ENCODE results near the gene FAM83G.

DNA sequence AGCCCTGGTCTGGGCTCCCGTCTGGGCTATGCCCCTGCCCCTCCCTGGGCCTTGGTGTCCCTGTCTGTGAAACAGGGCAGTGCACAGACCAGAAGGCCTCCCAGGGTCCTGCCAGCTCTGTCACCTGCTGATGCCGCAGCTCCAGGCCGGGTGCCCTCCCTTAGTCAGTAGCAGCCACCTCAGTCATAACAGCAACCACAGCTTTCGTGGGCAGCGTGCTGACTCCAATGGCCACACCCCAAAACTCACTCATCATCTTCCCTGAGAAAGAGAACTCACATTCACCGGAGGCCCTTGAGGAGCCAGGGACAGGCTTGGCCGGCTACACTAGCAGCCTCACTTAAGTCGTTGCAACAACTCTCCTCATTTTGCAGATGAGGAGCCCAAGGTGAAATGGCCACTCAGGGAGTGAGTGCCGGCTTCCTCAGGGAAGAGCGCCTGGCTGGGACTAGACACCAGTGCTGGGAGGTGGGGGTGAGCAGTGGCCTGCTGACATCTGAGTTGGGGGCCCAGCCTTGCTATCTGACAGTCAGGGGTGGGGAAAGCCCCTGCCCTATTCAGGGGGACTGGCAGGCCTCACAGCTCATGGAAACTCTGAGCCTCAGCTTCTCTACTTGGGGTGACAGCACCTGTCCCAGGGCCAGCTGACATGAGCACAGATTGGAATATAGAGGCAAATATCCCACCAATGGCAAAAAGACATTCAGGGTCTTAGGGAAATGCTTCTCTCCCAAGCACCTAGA lies 30.0 kb downstream of the FAM83G start:
- TF ChIP-seq, protein P1, sequence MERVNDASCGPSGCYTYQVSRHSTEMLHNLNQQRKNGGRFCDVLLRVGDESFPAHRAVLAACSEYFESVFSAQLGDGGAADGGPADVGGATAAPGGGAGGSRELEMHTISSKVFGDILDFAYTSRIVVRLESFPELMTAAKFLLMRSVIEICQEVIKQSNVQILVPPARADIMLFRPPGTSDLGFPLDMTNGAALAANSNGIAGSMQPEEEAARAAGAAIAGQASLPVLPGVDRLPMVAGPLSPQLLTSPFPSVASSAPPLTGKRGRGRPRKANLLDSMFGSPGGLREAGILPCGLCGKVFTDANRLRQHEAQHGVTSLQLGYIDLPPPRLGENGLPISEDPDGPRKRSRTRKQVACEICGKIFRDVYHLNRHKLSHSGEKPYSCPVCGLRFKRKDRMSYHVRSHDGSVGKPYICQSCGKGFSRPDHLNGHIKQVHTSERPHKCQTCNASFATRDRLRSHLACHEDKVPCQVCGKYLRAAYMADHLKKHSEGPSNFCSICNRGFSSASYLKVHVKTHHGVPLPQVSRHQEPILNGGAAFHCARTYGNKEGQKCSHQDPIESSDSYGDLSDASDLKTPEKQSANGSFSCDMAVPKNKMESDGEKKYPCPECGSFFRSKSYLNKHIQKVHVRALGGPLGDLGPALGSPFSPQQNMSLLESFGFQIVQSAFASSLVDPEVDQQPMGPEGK (CRISPR knock-in tag; IDR thresholded peaks at IDR 0.05; ENCODE audit: borderline replicate concordance): no peak
- TF ChIP-seq CSDC2 (CRISPR knock-in tag; IDR thresholded peaks at IDR 0.05): no peak
- TF ChIP-seq ZFP3 (CRISPR knock-in tag; IDR thresholded peaks at IDR 0.05): no peak
- TF ChIP-seq, protein P2, sequence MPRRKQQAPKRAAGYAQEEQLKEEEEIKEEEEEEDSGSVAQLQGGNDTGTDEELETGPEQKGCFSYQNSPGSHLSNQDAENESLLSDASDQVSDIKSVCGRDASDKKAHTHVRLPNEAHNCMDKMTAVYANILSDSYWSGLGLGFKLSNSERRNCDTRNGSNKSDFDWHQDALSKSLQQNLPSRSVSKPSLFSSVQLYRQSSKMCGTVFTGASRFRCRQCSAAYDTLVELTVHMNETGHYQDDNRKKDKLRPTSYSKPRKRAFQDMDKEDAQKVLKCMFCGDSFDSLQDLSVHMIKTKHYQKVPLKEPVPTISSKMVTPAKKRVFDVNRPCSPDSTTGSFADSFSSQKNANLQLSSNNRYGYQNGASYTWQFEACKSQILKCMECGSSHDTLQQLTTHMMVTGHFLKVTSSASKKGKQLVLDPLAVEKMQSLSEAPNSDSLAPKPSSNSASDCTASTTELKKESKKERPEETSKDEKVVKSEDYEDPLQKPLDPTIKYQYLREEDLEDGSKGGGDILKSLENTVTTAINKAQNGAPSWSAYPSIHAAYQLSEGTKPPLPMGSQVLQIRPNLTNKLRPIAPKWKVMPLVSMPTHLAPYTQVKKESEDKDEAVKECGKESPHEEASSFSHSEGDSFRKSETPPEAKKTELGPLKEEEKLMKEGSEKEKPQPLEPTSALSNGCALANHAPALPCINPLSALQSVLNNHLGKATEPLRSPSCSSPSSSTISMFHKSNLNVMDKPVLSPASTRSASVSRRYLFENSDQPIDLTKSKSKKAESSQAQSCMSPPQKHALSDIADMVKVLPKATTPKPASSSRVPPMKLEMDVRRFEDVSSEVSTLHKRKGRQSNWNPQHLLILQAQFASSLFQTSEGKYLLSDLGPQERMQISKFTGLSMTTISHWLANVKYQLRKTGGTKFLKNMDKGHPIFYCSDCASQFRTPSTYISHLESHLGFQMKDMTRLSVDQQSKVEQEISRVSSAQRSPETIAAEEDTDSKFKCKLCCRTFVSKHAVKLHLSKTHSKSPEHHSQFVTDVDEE (CRISPR knock-in tag; IDR thresholded peaks at IDR 0.05): no peak

All from SK-N-SH treated with all-trans-retinoic acid at 6 μM for 48 hours (cell line).